Stimulated activated naive B cell treated with anti-CD40 and anti-IgM and Interleukin-4, amounts not matched to agents 10 μg/mL and 1 μg/mL and 100 μg/mL, for 72 hours (primary cell): ENCODE measurements around the gene TRAM2.
A peak's percentile ranks its signal among the peaks of the same experiment; 100 is the strongest.
"Not testable (repeated sequence)": the region's sequence is repeated elsewhere in the genome, so short reads cannot be mapped to it uniquely, and the experiment has no call there.

Experiments used
- ATAC-seq, 2 donors: fragments of 150-1000 bp; cut with Tn5 transposase; replicated peaks; 2 replicates each; pipeline ENCODE4 v1.10.0; 2021; ENCODE audit warnings: moderate library complexity in 1 of 2
- DNase-seq: peaks from one replicate; pipeline ENCODE4 v3.0.0; 2021
- H3K27ac Mint-ChIP-seq: one replicate; pipeline ENCODE4 v1.8.0; 2022; ENCODE audit warnings: mild to moderate bottlenecking, mixed read lengths
- H3K27me3 Mint-ChIP-seq, 2 donors: one replicate each; pipeline ENCODE4 v1.8.0; 2022; ENCODE audit warnings: mixed read lengths in 2 of 2
- H3K36me3 Mint-ChIP-seq, 2 donors: one replicate each; pipeline ENCODE4 v1.8.0; 2022; ENCODE audit warnings: mixed read lengths in 2 of 2, mild to moderate bottlenecking in 1 of 2
- H3K4me1 Mint-ChIP-seq, 2 donors: one replicate each; pipeline ENCODE4 v1.8.0; 2022; ENCODE audit warnings: mixed read lengths in 2 of 2, mild to moderate bottlenecking in 1 of 2
- H3K4me3 Mint-ChIP-seq, 2 donors: one replicate each; pipeline ENCODE4 v1.8.0; 2022; ENCODE audit warnings: mild to moderate bottlenecking in 2 of 2, mixed read lengths in 2 of 2, moderate library complexity in 1 of 2
- H3K9me3 Mint-ChIP-seq, 2 donors: one replicate each; pipeline ENCODE4 v1.8.0; 2022; ENCODE audit warnings: mixed read lengths in 2 of 2, mild to moderate bottlenecking in 1 of 2

Gene TRAM2

GRCh38 chr6:52491203-52492069, 85.4 kb downstream of the TRAM2 start:
- Mint-ChIP-seq H3K27ac (peak overlapping the region; percentile 60), H3K4me3 (no peak overlapping the region)
- peak in 1 of 2 donors; percentile 30 for ATAC-seq

GRCh38 chr6:52489881-52490280, 87.0 kb downstream of the TRAM2 start:
- Mint-ChIP-seq H3K4me3 (no peak overlapping the region), H3K36me3 (peaks cover 1 to 8% of the 10 kb centered on the region in 2 donors), H3K27me3 (no peaks in the 10 kb centered on the region), H3K27ac (no peak overlapping the region), H3K4me1 (peaks cover 11 to 26% of the 10 kb centered on the region in 2 donors), H3K9me3 (peaks cover 0 to 3% of the 10 kb centered on the region in 2 donors)
- DNase-seq (no peak), ATAC-seq (no peak)

More at GRCh38 chr6:52491203-52492069, 85.4 kb downstream of the TRAM2 start:
- no peak for DNase-seq
- no peaks in the 10 kb centered on the region for H3K27me3 Mint-ChIP-seq
- H3K4me1 Mint-ChIP-seq = peaks cover 14 to 32% of the 10 kb centered on the region in 2 donors
- H3K36me3 Mint-ChIP-seq = peaks cover 1 to 14% of the 10 kb centered on the region in 2 donors
- H3K9me3 Mint-ChIP-seq = peaks cover 0 to 4% of the 10 kb centered on the region in 2 donors

- DNase-seq (no peak), ATAC-seq (no peak)
- no peak overlapping the region for H3K27ac Mint-ChIP-seq
- no peak overlapping the region for H3K4me3 Mint-ChIP-seq
- no peaks in the 10 kb centered on the region for H3K4me1 Mint-ChIP-seq
- H3K27me3 Mint-ChIP-seq = no peaks in the 10 kb centered on the region
- H3K9me3 Mint-ChIP-seq = no peaks in the 10 kb centered on the region
- H3K36me3 Mint-ChIP-seq = peaks cover 0 to 7% of the 10 kb centered on the region in 2 donors
Measured at GRCh38 chr6:52483671-52484003, 93.2 kb downstream of the TRAM2 start.

GRCh38 chr6:52482903-52483670, 93.8 kb downstream of the TRAM2 start:
- Mint-ChIP-seq H3K4me1 (no peaks in the 10 kb centered on the region), H3K36me3 (peaks cover 0 to 7% of the 10 kb centered on the region in 2 donors), H3K27ac (no peak overlapping the region), H3K4me3 (no peak overlapping the region), H3K9me3 (no peaks in the 10 kb centered on the region), H3K27me3 (no peaks in the 10 kb centered on the region)
- ATAC-seq = no peak
- no peak for DNase-seq

GRCh38 chr6:52475307-52475706, 101.6 kb downstream of the TRAM2 start:
- H3K36me3 Mint-ChIP-seq = peaks cover 0 to 2% of the 10 kb centered on the region in 2 donors
- no peak for ATAC-seq
- no peaks in the 10 kb centered on the region for H3K4me1 Mint-ChIP-seq
- no peaks in the 10 kb centered on the region for H3K27me3 Mint-ChIP-seq
- DNase-seq = no peak
- H3K9me3 Mint-ChIP-seq = peaks cover 0 to 1% of the 10 kb centered on the region in 2 donors
- H3K27ac Mint-ChIP-seq = no peak overlapping the region
- no peak overlapping the region for H3K4me3 Mint-ChIP-seq

- H3K4me3 Mint-ChIP-seq = no peak overlapping the region
- H3K27ac Mint-ChIP-seq = no peak overlapping the region
- H3K27me3 Mint-ChIP-seq = no peaks in the 10 kb centered on the region
- H3K4me1 Mint-ChIP-seq = no peaks in the 10 kb centered on the region
- peaks cover 0 to 2% of the 10 kb centered on the region in 2 donors for H3K36me3 Mint-ChIP-seq
- H3K9me3 Mint-ChIP-seq = peaks cover 0 to 1% of the 10 kb centered on the region in 2 donors
- ATAC-seq (no peak), DNase-seq (no peak)
Measured at GRCh38 chr6:52474173-52474572, 102.7 kb downstream of the TRAM2 start.

GRCh38 chr6:52461194-52461593, 115.7 kb downstream of the TRAM2 start:
- not testable (repeated sequence) for H3K27me3 Mint-ChIP-seq, DNase-seq, H3K27ac Mint-ChIP-seq, H3K4me1 Mint-ChIP-seq, ATAC-seq, H3K9me3 Mint-ChIP-seq, H3K4me3 Mint-ChIP-seq
- peaks cover 0 to 14% of the 10 kb centered on the region in 2 donors for H3K36me3 Mint-ChIP-seq

GRCh38 chr6:52457096-52457495, 119.8 kb downstream of the TRAM2 start:
- H3K36me3 Mint-ChIP-seq = peaks cover 0 to 11% of the 10 kb centered on the region in 2 donors
- ATAC-seq (no peak), DNase-seq (no peak)
- no peak overlapping the region for H3K27ac Mint-ChIP-seq
- no peak overlapping the region for H3K4me3 Mint-ChIP-seq
- H3K9me3 Mint-ChIP-seq = peaks cover 0 to 5% of the 10 kb centered on the region in 2 donors
- no peaks in the 10 kb centered on the region for H3K4me1 Mint-ChIP-seq
- no peaks in the 10 kb centered on the region for H3K27me3 Mint-ChIP-seq

- Mint-ChIP-seq H3K4me3 (no peak overlapping the region), H3K9me3 (peaks cover 19 to 21% of the 10 kb centered on the region in 2 donors), H3K4me1 (no peaks in the 10 kb centered on the region), H3K27ac (no peak overlapping the region), H3K36me3 (peaks cover 22 to 25% of the 10 kb centered on the region in 2 donors), H3K27me3 (no peaks in the 10 kb centered on the region)
- DNase-seq (no peak), ATAC-seq (no peak)
Measured at GRCh38 chr6:52454556-52454955, 122.3 kb downstream of the TRAM2 start.
